Lower leg skin (tissue), 3 donors: Measurements from ENCODE around the gene COL5A3.

ENCODE experiments used
- POLR2A ChIP-seq, 2 donors: fragments of 450-650 bp; IDR thresholded peaks; one replicate each; pipeline ENCODE4 v1.6.1; 2016 to 2017; ENCODE audit warnings: antibody characterized with exemption in 2 of 2, mild to moderate bottlenecking in 1 of 2, moderate library complexity in 1 of 2
- TF ChIP-seq, protein P1 (sequence below), 3 donors: fragments of 450-650 bp; IDR thresholded peaks; one replicate each; pipeline ENCODE4 v1.5.1; 2016; ENCODE audit warnings: antibody characterized with exemption in 3 of 3, mild to moderate bottlenecking in 3 of 3, moderate library complexity in 2 of 3

DNA sequence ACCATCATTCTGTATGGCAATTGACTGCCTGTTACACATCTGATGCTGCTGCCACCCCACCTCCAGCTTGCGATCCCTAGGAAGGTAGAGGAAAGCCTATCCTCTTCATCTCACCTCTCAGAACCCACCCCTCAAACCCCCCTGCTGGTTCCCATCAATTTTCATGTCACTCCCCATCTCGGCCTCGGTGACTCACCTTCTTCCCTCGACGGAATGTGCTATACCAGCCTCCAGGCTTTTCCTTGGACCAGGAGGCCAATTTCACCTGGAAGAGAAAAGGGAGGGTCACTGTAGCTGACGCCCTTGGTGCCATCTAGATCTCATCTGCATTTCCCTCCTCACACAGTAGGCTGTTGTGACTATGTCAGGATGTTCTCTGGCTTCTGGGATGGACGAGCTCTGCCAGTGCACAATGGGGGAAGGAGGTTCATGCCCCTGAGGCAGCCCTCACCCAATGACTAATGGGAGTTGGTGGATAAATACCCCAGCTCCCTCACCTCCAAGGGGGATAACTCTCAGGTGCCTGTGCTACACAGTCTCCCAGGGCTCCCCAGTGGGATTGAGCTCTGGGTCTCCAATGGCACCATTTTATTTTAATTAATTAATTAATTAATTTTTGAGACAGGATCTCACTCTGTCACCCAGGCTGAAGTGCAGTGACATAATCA is 47.5 kb downstream of the COL5A3 start:
- TF ChIP-seq, protein P1, sequence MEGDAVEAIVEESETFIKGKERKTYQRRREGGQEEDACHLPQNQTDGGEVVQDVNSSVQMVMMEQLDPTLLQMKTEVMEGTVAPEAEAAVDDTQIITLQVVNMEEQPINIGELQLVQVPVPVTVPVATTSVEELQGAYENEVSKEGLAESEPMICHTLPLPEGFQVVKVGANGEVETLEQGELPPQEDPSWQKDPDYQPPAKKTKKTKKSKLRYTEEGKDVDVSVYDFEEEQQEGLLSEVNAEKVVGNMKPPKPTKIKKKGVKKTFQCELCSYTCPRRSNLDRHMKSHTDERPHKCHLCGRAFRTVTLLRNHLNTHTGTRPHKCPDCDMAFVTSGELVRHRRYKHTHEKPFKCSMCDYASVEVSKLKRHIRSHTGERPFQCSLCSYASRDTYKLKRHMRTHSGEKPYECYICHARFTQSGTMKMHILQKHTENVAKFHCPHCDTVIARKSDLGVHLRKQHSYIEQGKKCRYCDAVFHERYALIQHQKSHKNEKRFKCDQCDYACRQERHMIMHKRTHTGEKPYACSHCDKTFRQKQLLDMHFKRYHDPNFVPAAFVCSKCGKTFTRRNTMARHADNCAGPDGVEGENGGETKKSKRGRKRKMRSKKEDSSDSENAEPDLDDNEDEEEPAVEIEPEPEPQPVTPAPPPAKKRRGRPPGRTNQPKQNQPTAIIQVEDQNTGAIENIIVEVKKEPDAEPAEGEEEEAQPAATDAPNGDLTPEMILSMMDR (IDR thresholded peaks at IDR 0.05) = no peak
- TF ChIP-seq POLR2A (IDR thresholded peaks at IDR 0.05) = no peak
